ENCODE measurements around the gene HOXB3. TPM values are rescaled to one million over a fixed set of nuclear protein-coding genes. Genes with fewer than 3 reads are reported as not detected.

HOXB3 gene
- total RNA-seq, 3 donors from 2014 or later (not counting 1 experiment from before 2014, with no cell fraction given), result 7.9 to 15.6 (median 15.3) TPM

DNA sequence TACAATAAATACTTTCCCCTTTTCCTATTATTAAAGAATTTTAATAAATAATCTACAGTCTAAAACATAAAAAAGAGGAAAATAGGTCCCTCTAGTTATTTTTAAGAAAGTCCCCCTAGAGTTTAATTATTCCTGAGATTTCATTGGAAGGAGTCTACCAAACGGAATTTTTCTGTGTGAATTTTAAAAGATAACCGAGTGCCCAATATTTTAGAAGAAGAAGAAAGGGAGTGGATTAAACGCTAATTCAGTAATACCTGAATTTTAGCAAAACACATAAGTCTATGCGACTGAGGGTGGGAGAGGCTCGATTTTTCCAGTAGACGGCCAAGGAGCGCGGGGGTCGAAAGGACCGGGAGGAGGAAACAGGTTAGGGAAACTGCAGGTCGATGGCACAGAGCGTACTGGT lies 47.3 kb downstream of the HOXB3 start:
- H3K9me3 ChIP-seq (ENCODE audit: control insufficient read depth, insufficient read depth, low read length), result no peaks in the 10 kb centered on the region
- H3K4me1 ChIP-seq (ENCODE audit: control insufficient read depth, insufficient read depth, low read length), result peaks cover 51% of the 10 kb centered on the region
- peaks cover 62 to 65% of the 10 kb centered on the region in 2 donors for H3K4me1 Mint-ChIP-seq
- 7% methylated on average over 12 of the region's 12 CpGs for WGBS (ENCODE audit: insufficient coverage)
- ATAC-seq (peak in 2 of 3 donors; percentile 1 to 2), DNase-seq (no peak)
- H3K27ac Mint-ChIP-seq, result peak overlapping the region; percentile 94 to 99
- H3K36me3 ChIP-seq (ENCODE audit: control insufficient read depth, insufficient read depth, low read length), result no peaks in the 10 kb centered on the region
- intact Hi-C loops (cut with micrococcal nuclease), result loop anchor here (2.0 kb wide), 1 partner anchor 14 kb away; no protein-coding TSS in a partner anchor
- no peaks in the 10 kb centered on the region for H3K9me3 Mint-ChIP-seq
- peaks cover 0 to 23% of the 10 kb centered on the region in 2 donors for H3K27me3 Mint-ChIP-seq (ENCODE audit: low read depth in 2 of 2)
- peak overlapping the region; percentile 77 for H3K4me3 ChIP-seq (ENCODE audit: low read length)
- no peaks in the 10 kb centered on the region for H3K27me3 ChIP-seq (ENCODE audit: control insufficient read depth, insufficient read depth, low read length)
- TF ChIP-seq, protein P1, sequence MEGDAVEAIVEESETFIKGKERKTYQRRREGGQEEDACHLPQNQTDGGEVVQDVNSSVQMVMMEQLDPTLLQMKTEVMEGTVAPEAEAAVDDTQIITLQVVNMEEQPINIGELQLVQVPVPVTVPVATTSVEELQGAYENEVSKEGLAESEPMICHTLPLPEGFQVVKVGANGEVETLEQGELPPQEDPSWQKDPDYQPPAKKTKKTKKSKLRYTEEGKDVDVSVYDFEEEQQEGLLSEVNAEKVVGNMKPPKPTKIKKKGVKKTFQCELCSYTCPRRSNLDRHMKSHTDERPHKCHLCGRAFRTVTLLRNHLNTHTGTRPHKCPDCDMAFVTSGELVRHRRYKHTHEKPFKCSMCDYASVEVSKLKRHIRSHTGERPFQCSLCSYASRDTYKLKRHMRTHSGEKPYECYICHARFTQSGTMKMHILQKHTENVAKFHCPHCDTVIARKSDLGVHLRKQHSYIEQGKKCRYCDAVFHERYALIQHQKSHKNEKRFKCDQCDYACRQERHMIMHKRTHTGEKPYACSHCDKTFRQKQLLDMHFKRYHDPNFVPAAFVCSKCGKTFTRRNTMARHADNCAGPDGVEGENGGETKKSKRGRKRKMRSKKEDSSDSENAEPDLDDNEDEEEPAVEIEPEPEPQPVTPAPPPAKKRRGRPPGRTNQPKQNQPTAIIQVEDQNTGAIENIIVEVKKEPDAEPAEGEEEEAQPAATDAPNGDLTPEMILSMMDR (IDR thresholded peaks at IDR 0.05), result no peak
- peaks cover 7% of the 10 kb centered on the region for H3K36me3 Mint-ChIP-seq
- peak overlapping the region; percentile 99 for H3K4me3 Mint-ChIP-seq
- peak overlapping the region; percentile 95 for H3K27ac ChIP-seq (ENCODE audit: low read length)

DNA sequence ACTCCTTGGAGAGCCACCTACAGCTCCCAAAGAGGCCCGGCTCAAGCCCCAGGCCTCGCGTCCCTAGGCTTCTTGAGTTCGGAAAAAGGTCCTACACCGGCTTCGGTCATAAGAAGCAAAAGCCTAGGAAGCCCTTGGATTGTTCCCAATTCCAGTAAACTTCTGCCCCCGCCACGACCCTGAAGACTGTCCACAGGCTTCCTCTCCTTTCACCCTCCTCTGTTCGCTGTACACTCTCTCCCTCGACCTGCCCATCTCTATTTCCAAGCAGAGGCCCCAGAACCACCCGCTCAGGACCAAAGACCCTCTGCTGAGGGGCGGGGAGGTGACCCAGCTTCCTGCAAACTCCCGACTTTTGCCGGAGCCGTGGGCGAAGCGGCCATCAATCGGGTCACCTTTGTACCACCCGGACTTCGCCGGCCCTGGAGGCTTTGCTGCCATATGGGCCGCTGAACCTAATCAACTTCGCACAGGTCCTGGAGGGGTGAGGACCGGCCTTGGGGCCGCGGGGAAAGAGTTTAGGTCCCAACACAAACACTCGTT lies 47.9 kb downstream of the HOXB3 start:
- H3K9me3 Mint-ChIP-seq, result no peaks in the 10 kb centered on the region
- WGBS (ENCODE audit: insufficient coverage), result 14% methylated on average over 23 of the region's 27 CpGs
- peaks cover 7% of the 10 kb centered on the region for H3K36me3 Mint-ChIP-seq
- TF ChIP-seq, protein P1 (IDR thresholded peaks at IDR 0.05), result no peak
- H3K4me3 Mint-ChIP-seq, result peak overlapping the region; percentile 99
- peak overlapping the region; percentile 77 for H3K4me3 ChIP-seq (ENCODE audit: low read length)
- ATAC-seq (peak in 2 of 3 donors; percentile 16 to 20), DNase-seq (peak in 1 of 2 donors; percentile 61)
- H3K27me3 Mint-ChIP-seq (ENCODE audit: low read depth in 2 of 2), result peaks cover 0 to 23% of the 10 kb centered on the region in 2 donors
- intact Hi-C loops (cut with micrococcal nuclease), result loop anchor here (2.0 kb wide), 1 partner anchor 13 kb away; no protein-coding TSS in a partner anchor
- H3K27ac ChIP-seq (ENCODE audit: low read length), result peak overlapping the region; percentile 95
- H3K4me1 ChIP-seq (ENCODE audit: control insufficient read depth, insufficient read depth, low read length), result peaks cover 46% of the 10 kb centered on the region
- peak overlapping the region; percentile 94 to 99 for H3K27ac Mint-ChIP-seq
- peaks cover 59 to 60% of the 10 kb centered on the region in 2 donors for H3K4me1 Mint-ChIP-seq
- no peaks in the 10 kb centered on the region for H3K9me3 ChIP-seq (ENCODE audit: control insufficient read depth, insufficient read depth, low read length)
- no peaks in the 10 kb centered on the region for H3K27me3 ChIP-seq (ENCODE audit: control insufficient read depth, insufficient read depth, low read length)
- no peaks in the 10 kb centered on the region for H3K36me3 ChIP-seq (ENCODE audit: control insufficient read depth, insufficient read depth, low read length)

DNA sequence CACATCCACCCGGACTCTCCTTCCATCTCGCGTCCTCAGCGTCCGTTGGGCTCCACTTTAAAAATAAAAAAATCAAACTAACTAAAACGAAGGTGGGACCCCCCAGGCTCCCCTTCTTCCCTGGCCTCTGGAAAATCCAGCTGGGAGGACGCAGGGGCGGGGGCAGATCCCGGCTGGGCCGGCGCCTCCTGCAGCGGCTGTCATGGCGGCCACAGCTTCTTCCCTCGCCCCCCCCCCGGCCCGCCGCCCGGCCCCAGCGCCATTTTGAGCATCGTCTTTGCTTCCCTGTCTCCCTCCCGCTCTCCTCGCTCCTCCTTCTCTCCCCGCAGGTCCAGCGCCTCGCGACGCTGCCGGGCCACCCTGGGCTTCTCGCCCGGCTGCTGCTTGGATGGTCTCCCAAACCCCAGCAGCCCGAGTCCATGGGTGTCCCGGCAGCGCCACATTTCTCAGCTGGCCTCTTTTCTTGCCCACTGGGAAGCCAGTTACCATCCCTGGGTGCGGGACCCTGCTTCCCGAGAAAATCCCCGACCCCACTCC lies 48.4 kb downstream of the HOXB3 start:
- 4% methylated on average over 35 of the region's 36 CpGs for WGBS (ENCODE audit: insufficient coverage)
- ATAC-seq, result peak; percentile 38 to 47 (median 45)
- no peaks in the 10 kb centered on the region for H3K27me3 ChIP-seq (ENCODE audit: control insufficient read depth, insufficient read depth, low read length)

More for the DNA sequence above, 48.4 kb downstream of the HOXB3 start:
- intact Hi-C loops (cut with micrococcal nuclease), result loop anchor here (2.0 kb wide), 1 partner anchor 13 kb away; no protein-coding TSS in a partner anchor
- no peaks in the 10 kb centered on the region for H3K9me3 Mint-ChIP-seq
- Histone ChIP-seq H3K4me3 (ENCODE audit: low read length) (peak overlapping the region; percentile 77), H3K4me1 (ENCODE audit: control insufficient read depth, insufficient read depth, low read length) (peaks cover 41% of the 10 kb centered on the region), H3K27ac (ENCODE audit: low read length) (peak overlapping the region; percentile 95), H3K36me3 (ENCODE audit: control insufficient read depth, insufficient read depth, low read length) (no peaks in the 10 kb centered on the region), H3K9me3 (ENCODE audit: control insufficient read depth, insufficient read depth, low read length) (no peaks in the 10 kb centered on the region)
- peak; percentile 45 to 71 for DNase-seq
- peak overlapping the region; percentile 99 for H3K4me3 Mint-ChIP-seq
- H3K36me3 Mint-ChIP-seq, result peaks cover 7% of the 10 kb centered on the region
- TF ChIP-seq, protein P1 (IDR thresholded peaks at IDR 0.05), result no peak
- H3K27me3 Mint-ChIP-seq (ENCODE audit: low read depth in 2 of 2), result peaks cover 0 to 25% of the 10 kb centered on the region in 2 donors
- H3K4me1 Mint-ChIP-seq, result peaks cover 57% of the 10 kb centered on the region in 2 donors
- H3K27ac Mint-ChIP-seq, result peak overlapping the region; percentile 94 to 99
